ENCODE data around the gene LILRB5.
"Not testable (repeated sequence)": the region's sequence is repeated elsewhere in the genome, so short reads cannot be mapped to it uniquely, and the experiment has no call there.

Gene LILRB5

GRCh38 chr19:54274516-54274915 is 17.4 kb upstream of the LILRB5 start:
- not testable (repeated sequence) for DNase-seq

- no peak for DNase-seq
These were observed 16.7 kb upstream of the LILRB5 start for GRCh38 chr19:54273821-54274220.

GRCh38 chr19:54272181-54272580 is 15.1 kb upstream of the LILRB5 start:
- DNase-seq: not testable (repeated sequence)

- not testable (repeated sequence) for DNase-seq
These were observed 14.5 kb upstream of the LILRB5 start for GRCh38 chr19:54271587-54271986.

GRCh38 chr19:54271106-54271505 is 14.0 kb upstream of the LILRB5 start:
- DNase-seq: no peak

- no peak for DNase-seq
These were observed 11.9 kb upstream of the LILRB5 start for GRCh38 chr19:54268936-54269335.

GRCh38 chr19:54266133-54266532 is 9.1 kb upstream of the LILRB5 start:
- DNase-seq: peak; percentile 67

- DNase-seq: no peak
These were observed 5.4 kb upstream of the LILRB5 start for GRCh38 chr19:54262470-54262869.

GRCh38 chr19:54262066-54262465 is 5.0 kb upstream of the LILRB5 start:
- DNase-seq: no peak

- no peak for DNase-seq
These were observed 590 bp downstream of the LILRB5 start for GRCh38 chr19:54256250-54257115.

GRCh38 chr19:54255105-54255775 is 1.8 kb downstream of the LILRB5 start:
- no peak for DNase-seq

- DNase-seq: no peak
These were observed 2.7 kb downstream of the LILRB5 start for GRCh38 chr19:54254195-54254906.

GRCh38 chr19:54253331-54254194 is 3.5 kb downstream of the LILRB5 start:
- DNase-seq: no peak

GRCh38 chr19:54252845-54253244 is 4.2 kb downstream of the LILRB5 start:
- no peak for DNase-seq

- DNase-seq: no peak
These were observed 4.8 kb downstream of the LILRB5 start for GRCh38 chr19:54252243-54252642.

GRCh38 chr19:54248016-54248601 is 9.0 kb downstream of the LILRB5 start:
- peak; percentile 45 for DNase-seq

- no peak for DNase-seq
These were observed 9.8 kb downstream of the LILRB5 start for GRCh38 chr19:54247106-54247930.

GRCh38 chr19:54245936-54246335 is 11.1 kb downstream of the LILRB5 start:
- no peak for DNase-seq

- not testable (repeated sequence) for DNase-seq
These were observed 13.3 kb downstream of the LILRB5 start for GRCh38 chr19:54243809-54244208.

- DNase-seq: not testable (repeated sequence)
These were observed 14.4 kb downstream of the LILRB5 start, which contains the start of gene LILRA6 for GRCh38 chr19:54242646-54243045. TSS of gene LILRA6 (minus strand) at chr19:54242790.

- not testable (repeated sequence) for DNase-seq
These were observed 14.8 kb downstream of the LILRB5 start for GRCh38 chr19:54242234-54242633.

Data from EL (cell line).